Amygdala (tissue), 56 donors: ENCODE results near the gene NFIC.
"Not testable (repeated sequence)": the region's sequence is repeated elsewhere in the genome, so short reads cannot be mapped to it uniquely, and the experiment has no call there.

Experiments used
- DNase-seq, 56 donors: peaks; one replicate each; lab custom pipeline; 2025; lab: John Stamatoyannopoulos, UW

The NFIC gene

DNA sequence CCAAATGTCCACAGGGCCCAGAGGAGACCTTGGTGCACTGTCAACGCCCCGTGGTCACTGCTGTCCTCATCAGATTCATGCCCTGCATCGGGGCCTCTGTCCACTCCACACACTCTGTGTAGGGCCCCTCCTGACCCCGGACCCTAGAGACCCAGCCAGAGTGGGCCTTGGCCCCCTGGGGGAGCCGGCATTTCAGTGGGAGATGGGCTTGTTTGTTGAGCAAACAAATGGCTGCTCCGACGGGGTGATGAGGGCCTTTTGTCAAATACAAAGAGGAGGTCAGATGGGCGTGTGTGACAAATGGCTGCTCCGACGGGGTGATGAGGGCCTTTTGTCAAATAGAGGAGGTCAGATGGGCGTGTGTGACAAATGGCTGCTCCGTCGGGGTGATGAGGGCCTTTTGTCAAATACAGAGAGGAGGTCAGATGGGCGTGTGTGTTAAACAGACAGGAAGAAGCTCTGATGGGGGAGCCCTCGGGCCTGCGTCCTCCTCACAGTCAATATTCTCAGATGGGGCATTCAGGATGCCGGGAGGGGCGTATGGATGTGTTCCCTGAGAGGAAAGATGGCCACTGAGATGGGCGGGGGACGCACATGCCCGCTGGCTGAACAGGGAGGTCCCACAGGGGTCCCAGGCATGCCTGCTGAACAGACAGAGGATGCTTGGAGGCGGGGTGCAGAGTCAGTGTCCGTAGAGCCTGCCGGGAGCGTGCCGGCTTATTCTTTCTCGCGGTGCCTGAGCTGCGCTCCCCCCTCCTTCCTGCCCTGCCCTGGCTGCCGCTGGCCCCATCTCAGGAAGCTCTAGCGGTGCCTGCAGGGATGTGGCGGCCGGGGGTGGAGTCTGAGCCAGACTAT lies 77.7 kb downstream of the NFIC start:
- DNase-seq, result peak in 8 of 56 donors; percentile 4 to 52 (median 22)

DNA sequence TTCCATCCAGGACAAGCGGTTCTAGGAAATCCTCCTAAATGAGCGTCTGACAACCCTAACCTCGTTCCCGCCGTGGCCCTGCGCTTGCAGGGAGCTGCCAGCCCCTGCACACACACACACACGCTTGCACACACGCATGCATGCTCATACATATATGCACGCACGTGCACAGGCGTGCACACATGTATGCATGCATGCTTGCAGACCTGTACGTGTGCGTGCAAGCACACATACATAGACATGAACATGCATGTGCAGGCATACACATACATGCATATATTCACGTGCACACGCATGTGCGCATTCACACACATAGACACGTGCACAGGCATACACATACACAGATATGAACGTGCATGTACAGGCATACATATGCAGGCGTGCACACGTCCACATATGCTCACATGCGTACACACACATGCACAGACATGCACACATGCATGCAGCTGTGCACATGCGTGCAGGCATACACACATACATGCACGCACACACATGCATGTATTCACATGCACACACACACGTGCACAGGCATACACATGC lies 78.4 kb downstream of the NFIC start:
- no peak for DNase-seq

DNA sequence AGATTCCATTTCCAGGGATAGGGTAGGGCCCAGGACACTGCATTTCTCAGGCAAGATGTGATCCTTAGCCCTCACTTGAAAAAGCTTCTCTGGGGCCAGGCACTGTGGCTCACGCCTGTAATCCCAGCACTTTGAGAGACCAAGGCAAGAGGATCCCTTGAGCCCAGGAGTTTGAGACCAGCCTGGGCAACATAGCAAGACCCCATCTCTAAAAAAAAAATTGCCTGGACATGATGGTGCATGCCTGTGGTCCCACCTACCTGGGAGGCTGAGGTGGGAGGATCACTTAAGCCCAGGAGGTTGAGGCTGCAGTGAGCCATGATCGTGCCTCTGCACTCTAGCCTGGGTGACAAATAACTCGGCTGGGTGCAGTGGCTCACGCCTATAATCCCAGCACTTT lies 80.3 kb downstream of the NFIC start:
- DNase-seq, result not testable (repeated sequence)

DNA sequence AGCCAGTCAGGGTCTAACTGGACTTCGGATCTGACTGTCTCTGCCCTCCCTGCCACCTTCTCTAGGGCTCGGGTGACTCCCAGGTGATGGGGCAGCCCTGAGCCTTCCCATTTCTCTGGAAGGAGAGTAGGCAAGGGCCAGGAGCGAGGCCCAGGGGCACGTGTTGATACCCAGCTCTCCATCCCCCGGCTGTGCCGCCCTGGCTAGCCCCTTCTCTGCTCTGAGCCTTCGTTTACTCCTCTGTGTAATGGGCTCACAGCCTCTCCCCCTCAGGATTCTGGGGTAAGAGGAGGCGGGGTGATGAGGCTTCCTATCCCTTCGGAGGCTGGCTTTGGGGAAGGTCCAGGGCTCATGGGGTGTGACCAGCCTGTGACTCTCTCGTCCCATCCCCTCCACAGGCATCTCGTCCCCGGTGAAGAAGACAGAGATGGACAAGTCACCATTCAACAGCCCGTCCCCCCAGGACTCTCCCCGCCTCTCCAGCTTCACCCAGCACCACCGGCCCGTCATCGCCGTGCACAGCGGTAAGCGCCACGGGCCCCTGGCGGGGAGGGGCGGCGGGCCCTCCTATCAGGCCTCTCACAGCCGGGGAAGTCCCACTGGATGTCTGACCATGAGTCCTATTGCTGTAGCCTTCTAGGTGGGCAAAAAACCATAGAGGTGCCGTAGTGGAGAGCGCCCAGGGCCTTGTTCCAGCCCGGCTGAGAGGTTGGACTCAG lies 82.4 kb downstream of the NFIC start:
- no peak for DNase-seq

DNA sequence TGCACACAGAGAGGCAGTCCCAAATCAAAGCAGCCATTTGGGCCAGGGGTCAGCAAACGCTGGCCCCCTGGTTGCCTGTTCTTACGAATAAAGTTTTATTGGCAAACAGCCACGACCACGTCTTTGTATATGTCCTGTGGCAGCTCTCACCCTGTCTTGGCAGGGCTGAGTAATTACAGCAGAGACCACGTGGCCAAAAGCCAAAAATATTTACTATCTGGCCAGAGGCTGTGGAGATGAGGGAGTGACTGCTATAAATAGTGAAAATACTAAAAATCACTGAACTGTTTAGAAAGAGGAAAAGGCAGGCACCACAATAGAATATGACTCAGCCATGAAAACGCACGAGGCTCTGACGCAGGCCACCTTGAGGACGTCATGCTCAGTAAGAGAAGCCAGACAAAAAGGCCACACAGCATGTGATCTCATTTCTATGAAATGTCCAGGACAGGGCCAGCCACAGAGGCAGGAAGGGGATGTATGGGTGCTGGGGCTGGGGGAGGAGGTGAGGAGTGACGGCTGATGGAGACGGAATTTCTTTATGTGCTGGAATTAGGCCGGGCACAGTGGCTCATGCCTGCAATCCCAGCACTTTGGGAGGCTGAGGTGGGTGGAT lies 84.5 kb downstream of the NFIC start:
- peak in 10 of 56 donors; percentile 15 to 58 (median 30) for DNase-seq

DNA sequence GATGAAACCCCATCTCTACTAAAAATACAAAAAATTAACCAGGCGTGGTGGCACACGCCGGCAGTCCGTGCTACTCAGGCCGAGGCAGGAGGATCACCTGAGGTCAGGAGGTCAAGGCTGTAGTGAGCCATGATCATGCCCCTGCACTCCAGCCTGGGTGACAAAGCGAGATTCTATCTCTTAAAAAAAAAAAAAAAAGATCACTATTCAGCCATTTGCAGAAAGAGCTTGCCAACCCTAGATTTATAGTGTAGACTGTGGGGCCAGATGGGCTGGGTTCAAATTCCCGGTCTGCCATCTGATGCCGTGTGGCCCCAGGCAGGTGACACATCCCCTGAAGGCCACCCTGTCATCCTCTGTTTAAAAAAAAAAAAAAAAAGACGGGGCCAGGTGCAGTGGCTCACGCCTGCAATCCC lies 85.1 kb downstream of the NFIC start:
- no peak for DNase-seq

DNA sequence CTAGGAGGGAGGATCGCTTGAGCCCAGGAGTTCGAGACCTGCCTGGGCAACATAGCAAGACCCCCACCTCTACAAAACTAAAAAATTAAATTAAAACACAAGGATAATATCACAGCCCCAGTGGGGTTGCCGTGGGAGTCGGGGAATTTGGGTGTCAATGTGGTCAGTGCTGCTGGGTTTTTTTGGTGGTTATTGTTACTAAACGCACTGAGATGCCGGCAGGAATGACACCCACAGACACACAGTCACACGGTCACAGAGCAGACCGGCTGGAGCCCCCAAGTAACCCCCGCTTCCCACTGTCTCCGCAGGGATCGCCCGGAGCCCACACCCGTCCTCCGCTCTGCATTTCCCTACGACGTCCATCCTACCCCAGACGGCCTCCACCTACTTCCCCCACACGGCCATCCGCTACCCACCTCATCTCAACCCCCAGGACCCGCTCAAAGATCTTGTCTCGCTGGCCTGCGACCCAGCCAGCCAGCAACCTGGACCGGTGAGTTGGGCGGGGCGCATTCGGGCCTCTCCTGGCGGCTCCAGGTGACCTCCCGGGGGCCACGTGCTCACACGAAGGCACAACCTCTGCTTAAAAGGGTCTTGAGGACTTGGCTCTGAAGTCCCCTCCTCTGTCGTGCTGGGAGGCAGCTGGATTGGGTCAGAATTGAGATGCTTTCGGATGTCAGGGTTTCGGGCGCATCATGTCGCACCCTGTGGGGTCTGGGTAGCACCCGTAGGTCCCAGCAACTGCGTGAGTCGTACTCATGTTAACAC lies 86.0 kb downstream of the NFIC start:
- DNase-seq, result no peak

DNA sequence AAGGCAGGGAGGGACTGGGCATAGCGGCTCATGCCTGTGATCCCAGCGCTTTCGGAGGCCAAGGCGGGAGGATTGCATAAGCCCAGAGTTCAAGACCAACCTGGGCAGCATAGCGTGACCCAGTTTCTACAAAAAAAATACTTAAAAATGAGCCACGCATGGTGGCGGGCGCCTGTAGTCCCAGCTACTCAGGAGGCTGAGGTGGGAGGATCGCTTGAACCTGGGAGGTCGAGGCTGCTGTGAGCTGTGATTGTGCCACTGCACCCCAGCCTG lies 86.5 kb downstream of the NFIC start:
- DNase-seq, result not testable (repeated sequence)

DNA sequence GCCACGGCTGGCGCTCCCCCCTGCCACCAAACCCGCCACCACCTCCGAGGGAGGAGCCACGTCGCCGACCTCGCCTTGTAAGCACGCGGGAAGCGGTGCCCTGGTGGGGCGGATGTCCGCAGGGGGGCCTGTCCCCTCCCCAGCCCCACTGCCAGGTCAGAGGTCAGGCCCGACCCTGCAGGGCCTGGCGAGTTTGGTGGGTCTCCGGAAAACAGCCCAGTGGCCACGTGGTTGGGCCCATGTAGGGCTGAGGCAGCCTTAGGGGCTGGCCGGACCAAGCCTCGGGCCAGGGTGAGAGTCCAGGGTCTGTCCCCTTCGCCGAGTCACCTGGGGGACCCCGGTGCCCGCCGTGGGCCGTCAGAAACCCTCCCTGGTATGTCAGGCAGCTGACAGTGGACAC lies 87.5 kb downstream of the NFIC start:
- DNase-seq, result no peak

DNA sequence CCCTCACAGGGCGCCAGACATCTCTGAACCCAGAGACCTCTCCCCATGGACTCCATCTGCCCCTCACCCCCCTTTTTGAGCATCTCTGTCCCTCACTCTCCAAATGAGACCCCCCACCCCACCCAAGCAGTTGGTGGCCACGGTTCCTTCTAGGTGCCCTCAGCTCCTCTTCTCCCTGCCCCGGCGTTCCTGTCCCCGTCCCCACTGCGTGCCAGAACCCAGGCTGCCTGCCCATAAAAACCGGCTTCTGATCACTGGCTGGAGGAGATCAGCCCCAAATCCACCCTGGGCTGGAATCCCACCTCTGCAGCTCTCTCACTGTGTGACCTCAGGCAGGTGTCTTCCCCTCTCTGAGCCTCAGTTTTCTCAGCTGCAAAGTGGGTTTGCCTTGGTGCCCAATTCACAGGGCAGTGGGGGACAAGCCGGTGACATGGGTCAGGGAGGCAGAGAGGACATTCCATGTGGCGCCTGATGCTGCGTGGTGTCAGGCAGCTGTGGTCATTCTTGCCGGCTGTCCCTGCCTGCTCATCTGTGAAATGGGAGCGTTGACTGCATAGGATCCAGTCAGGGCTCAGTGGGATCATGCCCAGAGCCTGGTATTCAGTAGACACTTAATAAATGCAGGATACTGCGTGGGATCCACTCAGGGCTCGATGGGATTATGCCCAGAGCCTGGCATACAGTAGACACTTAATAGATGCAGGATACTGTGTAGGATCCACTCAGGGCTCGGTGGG lies 88.4 kb downstream of the NFIC start:
- no peak for DNase-seq

DNA sequence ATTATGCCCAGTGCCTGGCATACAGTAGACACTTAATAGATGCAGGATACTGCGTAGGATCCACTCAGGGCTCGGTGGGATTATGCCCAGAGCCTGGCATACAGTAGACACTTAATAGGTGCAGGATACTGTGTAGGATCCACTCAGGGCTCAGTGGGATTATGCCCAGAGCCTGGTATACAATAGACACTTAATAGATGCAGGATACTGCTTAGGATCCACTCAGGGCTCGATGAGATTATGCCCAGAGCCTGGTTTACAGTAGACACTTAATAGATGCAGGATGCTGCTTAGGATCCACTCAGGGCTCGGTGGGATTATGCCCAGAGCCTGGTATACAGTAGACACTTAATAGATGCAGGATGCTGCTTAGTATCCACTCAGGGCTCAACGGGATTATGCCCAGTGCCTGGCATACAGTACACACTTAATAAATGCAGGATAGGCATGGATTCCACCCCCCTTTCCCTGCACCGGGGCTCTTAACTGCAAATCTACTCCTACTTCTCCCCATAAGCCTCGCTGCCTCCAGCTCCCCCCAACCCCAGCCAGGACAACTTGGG lies 89.1 kb downstream of the NFIC start:
- no peak for DNase-seq

DNA sequence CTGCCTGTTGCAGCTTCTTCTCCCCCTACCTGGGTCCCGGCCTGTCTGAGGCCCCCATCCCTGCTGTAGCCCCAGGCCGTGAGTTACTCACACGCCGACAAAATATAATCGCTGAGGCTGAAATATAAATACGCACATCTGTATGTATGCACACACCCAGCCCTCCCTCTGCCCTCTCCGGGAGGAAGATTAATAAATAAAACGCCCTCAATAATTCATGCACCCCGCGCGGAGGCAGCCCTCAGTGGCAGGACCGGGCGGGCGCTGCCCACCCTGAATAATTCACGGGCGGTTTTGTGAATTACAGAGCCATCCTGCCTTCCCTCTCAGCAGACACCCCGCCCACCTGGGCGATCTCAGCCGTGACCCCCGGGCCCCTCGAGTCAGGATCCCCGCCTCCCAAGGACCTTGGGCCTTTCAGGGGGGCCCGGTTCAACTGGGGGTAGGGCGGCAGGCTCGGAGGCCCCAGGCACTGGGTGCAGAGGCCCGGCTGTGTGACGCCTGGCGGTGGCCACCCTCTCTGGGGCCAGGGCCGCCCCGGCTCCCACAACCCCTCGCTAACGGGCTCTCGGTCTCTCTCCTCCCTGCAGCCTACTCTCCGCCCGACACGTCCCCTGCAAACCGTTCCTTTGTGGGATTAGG lies 89.7 kb downstream of the NFIC start:
- DNase-seq, result no peak

DNA sequence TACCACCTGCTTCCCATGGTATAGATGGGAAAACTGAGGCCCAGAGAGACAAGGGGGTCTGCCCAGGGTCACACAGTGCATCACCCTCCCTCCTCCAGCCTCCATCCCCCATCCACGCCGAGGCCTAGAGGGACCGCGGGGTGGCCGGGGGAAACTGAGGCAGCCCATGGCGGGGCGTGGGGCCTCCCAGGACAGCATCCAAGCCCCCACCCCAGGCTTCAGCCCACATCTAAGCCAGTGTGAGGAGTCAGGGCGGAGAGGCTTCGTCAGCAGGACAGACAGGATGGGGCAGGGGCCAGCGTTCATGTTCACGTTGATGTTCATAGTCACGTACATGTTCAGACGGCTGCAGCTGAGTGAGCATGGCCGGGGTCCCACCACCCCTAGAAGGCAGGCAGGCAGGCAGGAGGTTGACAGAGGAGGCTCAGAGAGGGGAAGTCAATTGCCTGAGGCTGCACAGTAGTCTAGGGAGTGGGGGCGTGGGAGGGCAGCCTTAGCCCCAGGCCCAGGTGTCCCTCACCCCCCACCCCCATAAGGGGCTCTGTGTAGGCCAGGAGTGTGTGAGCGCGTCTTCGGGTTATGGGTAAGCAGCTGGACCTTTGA lies 90.6 kb downstream of the NFIC start:
- no peak for DNase-seq

DNA sequence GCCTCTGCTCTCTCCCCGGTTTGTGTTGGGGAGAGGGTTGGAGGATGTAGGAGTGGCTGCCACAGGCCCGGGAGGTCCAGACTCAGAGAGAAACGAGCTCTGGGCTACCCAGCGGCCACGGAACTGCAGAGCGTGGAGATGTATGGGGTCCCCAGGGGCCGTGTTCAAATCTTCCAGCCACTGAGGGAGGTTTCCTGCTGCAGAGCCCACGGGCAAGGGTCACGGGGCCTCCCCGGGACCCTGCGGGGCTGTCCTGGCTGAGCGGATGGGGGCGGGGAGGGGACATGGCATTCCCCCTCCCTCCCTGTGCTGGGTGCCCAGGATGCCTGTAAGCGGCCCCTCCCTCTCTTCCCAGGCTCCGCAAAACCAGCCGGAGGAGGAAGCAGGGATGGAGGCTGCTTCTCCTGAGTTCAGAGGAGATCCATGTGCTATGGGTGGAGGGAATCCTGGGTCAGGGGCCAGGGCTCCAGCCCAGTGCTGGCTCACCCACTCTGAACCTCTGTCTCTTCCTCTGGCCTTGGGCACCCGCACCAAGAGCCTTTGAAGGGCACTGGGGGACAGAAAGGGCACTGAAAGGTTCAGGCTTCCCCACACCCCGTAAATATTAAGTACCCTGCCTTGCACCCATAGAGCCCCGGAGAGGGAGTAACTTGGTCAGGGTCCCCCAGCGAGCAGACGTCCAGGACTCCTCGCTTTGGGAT lies 91.3 kb downstream of the NFIC start:
- no peak for DNase-seq

DNA sequence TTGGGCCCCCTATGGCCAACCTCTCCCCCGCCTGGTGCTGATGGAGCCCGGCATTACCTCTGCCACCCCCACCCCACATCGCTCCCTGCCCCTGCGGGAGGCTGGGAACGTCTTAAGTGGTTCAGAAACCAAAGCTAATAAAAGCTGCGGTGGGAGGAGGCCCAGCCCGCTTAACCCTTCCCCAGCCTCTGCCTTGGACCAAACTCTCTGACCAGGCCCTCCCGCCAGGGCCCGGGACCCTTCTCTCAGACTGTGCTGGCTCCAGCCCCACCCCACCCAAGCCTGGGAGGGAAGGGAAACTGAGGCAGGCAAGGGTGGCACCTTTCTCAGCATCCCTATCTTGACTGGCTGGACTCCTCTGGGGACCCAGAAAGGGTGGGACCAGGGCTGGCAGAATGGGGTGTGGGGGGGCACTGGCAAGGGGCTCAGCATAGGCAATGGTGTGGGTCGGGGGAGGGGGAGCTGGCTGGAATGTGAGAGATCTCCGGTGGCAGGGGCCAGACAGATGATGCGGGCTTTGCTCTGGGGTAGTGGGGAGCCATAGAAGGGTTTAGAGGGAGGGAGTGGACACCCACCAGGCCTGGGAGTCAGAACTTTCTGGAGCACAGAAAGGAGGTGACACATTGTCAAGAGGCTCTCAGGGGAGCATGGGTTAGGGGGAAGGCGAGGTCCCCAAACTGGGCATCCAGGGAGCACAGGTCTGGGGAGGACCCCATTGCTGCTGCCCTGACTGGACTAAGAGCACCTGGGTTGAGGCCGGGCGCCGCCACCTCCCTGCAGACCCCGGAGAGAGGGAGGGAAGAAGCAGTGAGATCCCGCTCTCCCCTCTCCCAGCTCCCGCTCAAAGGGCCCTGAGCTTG lies 92.1 kb downstream of the NFIC start:
- DNase-seq, result peak in 5 of 56 donors; percentile 12 to 21 (median 17)

DNA sequence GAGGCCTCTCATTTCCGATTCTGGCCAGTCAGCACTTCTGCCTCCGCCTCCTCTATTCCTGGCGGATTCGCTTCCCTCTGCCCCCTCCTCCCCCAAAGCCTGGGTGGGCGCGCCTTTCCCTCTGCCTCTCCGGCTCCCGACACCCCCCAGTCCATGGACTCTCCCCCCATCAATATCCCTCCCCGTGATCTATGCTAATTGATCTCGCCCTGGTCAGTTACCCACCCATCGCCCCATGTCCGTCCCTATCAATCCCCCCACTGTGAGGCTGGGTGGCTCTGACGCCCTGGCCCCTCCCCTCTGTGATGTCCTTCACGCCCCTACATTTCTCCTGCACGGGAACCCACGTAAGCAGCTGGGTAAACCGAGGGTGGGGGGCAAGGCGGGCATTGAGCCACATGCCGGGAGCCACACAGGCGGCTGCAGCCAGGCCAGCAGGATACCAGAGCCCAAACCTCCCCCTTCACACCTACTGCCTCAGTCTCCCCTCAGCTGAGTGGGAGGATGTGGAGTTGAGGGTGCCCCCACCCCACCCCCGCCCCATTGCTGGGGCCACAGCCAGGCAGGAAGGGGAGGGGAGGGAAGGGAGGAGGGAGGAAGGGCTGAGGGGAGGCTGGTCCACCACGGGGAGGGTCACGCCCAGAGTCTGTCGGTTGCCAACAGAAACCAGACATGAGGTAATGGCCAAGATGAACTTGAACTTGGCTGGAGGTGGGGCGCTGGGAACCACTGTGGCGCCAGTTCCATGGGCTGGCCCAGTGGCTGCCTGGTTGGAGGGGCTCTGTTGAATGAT lies 92.9 kb downstream of the NFIC start:
- peak in 49 of 56 donors; percentile 9 to 76 (median 52) for DNase-seq
